NT2/D1 (cell line): Measurements from ENCODE around the gene CENPA.

Experiments used
- SUZ12 ChIP-seq: IDR thresholded peaks from 2 replicates; pipeline ENCODE4 v1.6.1; 2011; ENCODE audit not compliant: insufficient read length, insufficient read depth; ENCODE audit errors: extremely low read depth
- YY1 ChIP-seq: IDR thresholded peaks from 2 replicates; pipeline ENCODE4 v1.6.1; 2011; ENCODE audit not compliant: insufficient read length, insufficient read depth

- TF ChIP-seq SUZ12 (no peak), YY1 (no peak)
Measured at GRCh38 chr2:26740890-26741302, 45.0 kb upstream of the CENPA start.
